MV-4-11 (cell line): Measurements from ENCODE around the gene PHF20.
"Not testable (repeated sequence)": the region's sequence is repeated elsewhere in the genome, so short reads cannot be mapped to it uniquely, and the experiment has no call there.

ENCODE experiments used
- DNase-seq: peaks from one replicate; lab custom pipeline; 2025; lab: John Stamatoyannopoulos, UW

The PHF20 gene

GRCh38 chr20:35771689-35772562 is at the start of gene PHF20:
PHF20 (plus strand) TSS chr20:35772015; CDS start chr20:35801523, 29,508 bp downstream.
- peak; percentile 92 for DNase-seq

- not testable (repeated sequence) for DNase-seq
Observed at GRCh38 chr20:35723275-35723639, 48.6 kb upstream of the PHF20 start.

- not testable (repeated sequence) for DNase-seq
Observed at GRCh38 chr20:35723652-35724320, 48.0 kb upstream of the PHF20 start.

- DNase-seq = no peak
Observed at GRCh38 chr20:35724321-35725230, 47.2 kb upstream of the PHF20 start.

- DNase-seq = peak; percentile 56
Observed at GRCh38 chr20:35726842-35727711, 44.7 kb upstream of the PHF20 start.

- no peak for DNase-seq
Observed at GRCh38 chr20:35729283-35729807, 42.5 kb upstream of the PHF20 start.

GRCh38 chr20:35729836-35730582 is 41.8 kb upstream of the PHF20 start:
- DNase-seq = no peak

- DNase-seq = no peak
Observed at GRCh38 chr20:35730583-35731468, 41.0 kb upstream of the PHF20 start.

GRCh38 chr20:35731469-35731788 is 40.4 kb upstream of the PHF20 start:
- no peak for DNase-seq

- DNase-seq = no peak
Observed at GRCh38 chr20:35731862-35732643, 39.8 kb upstream of the PHF20 start.

- DNase-seq = no peak
Observed at GRCh38 chr20:35732644-35732982, 39.2 kb upstream of the PHF20 start.

- DNase-seq = no peak
Observed at GRCh38 chr20:35734374-35734773, 37.4 kb upstream of the PHF20 start.

- DNase-seq = no peak
Observed at GRCh38 chr20:35734777-35735649, 36.8 kb upstream of the PHF20 start.

- no peak for DNase-seq
Observed at GRCh38 chr20:35735826-35736470, 35.9 kb upstream of the PHF20 start.

GRCh38 chr20:35737865-35738333 is 33.9 kb upstream of the PHF20 start:
- no peak for DNase-seq

- DNase-seq = no peak
Observed at GRCh38 chr20:35738410-35739179, 33.2 kb upstream of the PHF20 start.
